Skin epidermis (tissue), 12 donors: ENCODE data around the gene GADD45A.

ENCODE experiments used
- H3K27ac ChIP-seq, 21 experiments: fragments of 200-600 bp; sonication (generic) in 11 of 21; one replicate each; pipeline ENCODE4 v1.5.0; 2020; ENCODE audit warnings: mild to moderate bottlenecking in 3 of 21, inconsistent platforms in 2 of 21, moderate library complexity in 2 of 21
- H3K4me3 ChIP-seq, 7 experiments: fragments of 200-600 bp; sonication (generic) in 2 of 7; one replicate each; pipeline ENCODE4 v1.5.0; 2020; ENCODE audit warnings: inconsistent platforms in 2 of 7, mild to moderate bottlenecking in 2 of 7, moderate library complexity in 1 of 7

Gene GADD45A

DNA sequence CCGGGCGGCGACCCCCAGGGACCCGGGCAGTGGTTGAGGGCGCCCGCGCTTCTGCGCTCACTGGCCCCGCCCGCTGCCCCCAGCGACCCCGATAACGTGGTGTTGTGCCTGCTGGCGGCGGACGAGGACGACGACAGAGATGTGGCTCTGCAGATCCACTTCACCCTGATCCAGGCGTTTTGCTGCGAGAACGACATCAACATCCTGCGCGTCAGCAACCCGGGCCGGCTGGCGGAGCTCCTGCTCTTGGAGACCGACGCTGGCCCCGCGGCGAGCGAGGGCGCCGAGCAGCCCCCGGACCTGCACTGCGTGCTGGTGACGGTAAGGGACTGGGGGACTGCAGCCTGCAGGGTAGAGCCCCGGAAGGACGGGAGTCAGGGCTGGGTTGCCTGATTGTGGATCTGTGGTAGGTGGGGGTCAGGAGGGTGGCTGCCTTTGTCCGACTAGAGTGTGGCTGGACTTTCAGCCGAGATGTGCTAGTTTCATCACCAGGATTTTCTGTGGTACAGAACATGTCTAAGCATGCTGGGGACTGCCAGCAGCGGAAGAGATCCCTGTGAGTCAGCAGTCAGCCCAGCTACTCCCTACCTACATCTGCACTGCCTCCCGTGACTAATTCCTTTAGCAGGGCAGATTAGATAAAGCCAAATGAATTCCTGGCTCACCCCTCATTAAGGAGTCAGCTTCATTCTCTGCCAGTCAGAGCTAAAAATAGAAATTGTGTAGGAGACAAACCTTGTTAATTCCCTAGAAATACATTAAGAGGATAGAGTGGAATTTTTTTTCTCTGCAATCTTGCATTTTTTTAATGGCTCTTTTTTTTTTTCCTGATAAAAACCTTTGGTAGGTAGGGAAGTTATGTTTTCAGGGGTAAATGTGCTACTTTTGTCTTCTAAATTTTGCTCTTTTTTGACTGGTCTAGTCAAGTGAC lies 1.5 kb downstream of the GADD45A start:
- Histone ChIP-seq H3K27ac (peak overlapping the region; percentile 65 to 99 (median 96)), H3K4me3 (peak overlapping the region; percentile 73 to 97 (median 85))

DNA sequence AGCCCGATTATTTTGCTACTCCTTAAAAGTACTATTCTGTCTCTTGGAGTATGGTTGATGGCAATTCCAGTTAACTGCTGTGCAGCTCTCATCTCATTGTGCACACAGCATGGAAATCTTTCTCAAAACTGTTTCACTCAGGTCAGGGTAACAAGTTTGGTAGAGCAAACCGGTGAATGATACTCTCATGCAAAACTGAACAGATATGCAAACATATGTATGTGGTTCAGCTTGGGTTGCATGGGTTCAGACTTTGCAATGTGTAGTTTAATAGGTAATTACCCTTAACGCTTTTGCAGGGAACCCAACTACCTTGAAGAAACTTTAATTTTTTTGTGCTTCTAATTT lies 2.2 kb downstream of the GADD45A start:
- H3K4me3 ChIP-seq, result peak overlapping the region; percentile 73 to 97 (median 85)

DNA sequence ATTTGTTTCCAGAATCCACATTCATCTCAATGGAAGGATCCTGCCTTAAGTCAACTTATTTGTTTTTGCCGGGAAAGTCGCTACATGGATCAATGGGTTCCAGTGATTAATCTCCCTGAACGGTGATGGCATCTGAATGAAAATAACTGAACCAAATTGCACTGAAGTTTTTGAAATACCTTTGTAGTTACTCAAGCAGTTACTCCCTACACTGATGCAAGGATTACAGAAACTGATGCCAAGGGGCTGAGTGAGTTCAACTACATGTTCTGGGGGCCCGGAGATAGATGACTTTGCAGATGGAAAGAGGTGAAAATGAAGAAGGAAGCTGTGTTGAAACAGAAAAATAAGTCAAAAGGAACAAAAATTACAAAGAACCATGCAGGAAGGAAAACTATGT lies 2.6 kb downstream of the GADD45A start:
- Histone ChIP-seq H3K27ac (peak overlapping the region in 1 of 21 experiments; percentile 22), H3K4me3 (peak overlapping the region in 6 of 7 experiments; percentile 79 to 97 (median 89))

More for the DNA sequence above, 2.2 kb downstream of the GADD45A start:
- H3K27ac ChIP-seq, result peak overlapping the region in 17 of 21 experiments; percentile 89 to 99 (median 96)

DNA sequence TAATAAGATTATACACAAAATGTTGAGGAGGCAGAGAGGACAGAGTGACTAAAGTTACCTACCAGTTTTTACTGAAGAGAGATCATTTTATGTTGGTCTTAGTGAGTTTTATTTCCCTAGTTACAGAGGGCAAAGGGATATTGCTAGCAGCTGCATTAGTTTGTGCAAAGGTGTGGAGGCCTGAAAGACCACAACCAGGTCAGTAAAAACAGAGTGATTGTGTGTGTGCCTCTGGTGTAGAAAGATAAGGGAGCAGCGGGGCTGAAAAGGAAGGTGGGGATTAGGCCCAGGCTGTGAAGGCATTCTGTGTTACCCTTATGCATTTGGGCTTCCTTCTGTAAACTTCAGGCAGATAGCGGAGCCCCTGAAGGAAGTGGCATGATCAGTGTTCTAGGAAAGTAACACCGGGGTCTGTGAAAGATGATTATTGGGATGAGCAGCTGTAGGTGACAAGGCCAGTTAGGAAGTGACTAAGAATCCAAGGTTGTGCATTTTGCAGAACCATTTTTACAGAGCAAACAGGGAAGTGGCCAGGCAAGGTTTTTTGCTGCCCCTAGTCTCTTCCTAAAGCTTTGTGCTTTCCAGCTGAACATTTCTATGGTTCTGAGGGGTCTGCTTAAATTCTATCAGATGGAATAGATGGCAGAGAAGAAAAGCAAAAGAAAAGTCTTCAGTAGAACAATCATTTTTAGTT lies 3.7 kb downstream of the GADD45A start:
- Histone ChIP-seq H3K4me3 (no peak overlapping the region), H3K27ac (no peak overlapping the region)

DNA sequence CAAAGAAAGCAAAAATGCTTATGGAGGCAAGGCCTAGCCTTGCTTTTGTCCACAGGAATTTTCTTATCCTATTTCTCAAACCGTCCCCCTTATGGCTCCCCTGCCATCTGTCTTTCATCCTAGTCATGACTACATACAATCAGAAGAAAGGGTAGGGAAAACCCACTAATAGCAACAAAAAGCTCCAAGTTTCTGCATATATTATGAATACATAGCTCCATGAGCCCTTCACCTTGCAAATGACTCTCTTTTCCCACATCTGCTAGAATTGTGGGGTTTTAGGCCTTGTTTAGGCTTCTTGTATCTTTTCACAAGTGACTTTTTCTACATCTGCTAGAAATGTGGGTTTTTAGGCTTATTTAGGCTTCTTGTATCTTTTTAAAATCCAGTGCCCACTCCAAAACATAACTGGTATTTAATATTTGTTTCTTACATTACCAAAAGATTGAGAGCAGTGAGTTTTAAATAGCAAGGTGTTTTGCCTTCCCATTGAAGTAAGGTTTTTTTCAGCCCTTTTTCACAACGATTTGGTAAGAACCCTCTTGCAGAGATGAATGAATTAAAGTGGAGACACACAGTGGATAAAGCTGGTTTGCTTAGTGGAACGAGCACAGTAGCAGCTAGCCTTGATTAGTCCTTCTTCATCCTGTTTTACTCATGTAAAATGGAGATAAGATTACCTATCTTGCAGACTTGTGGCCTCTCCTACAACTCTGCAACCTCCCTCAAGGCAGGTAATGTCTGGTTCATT lies 4.4 kb downstream of the GADD45A start:
- Histone ChIP-seq H3K4me3 (no peak overlapping the region), H3K27ac (no peak overlapping the region)

DNA sequence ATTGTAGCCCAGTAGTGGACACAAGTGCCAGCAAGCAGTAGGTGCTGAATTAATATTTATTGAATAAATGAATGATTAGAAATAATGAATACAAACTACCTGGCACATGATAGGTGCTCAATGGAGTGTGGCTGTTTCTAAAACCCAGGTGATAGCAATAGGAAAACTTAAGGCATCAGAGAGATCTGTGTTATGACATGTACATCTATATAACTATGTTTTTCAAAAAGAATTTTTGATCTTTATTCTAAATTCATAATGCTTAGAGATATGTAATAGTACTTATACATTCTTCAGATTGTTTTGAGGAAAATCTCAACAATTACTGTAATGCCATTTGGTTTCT lies 5.0 kb downstream of the GADD45A start:
- no peak overlapping the region for H3K27ac ChIP-seq
- H3K4me3 ChIP-seq, result no peak overlapping the region

DNA sequence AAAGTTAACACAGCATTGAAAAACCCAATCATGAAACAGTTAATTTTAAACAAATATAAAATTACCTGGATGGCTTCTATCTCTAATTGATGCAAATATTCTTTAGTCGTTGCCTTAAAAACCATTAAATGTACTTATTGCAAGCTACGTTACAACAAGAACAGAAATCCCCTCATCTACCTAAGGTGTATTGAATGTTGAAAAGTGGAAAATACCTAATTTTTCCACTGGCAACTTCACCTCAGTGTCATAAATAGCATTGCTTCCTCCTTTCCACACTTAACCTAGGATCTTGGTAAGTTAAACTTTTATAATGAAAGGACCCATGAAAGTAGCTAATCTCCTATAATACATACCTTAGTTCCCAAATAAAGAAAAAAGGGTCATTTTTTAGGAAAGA lies 5.4 kb downstream of the GADD45A start:
- no peak overlapping the region for H3K4me3 ChIP-seq

DNA sequence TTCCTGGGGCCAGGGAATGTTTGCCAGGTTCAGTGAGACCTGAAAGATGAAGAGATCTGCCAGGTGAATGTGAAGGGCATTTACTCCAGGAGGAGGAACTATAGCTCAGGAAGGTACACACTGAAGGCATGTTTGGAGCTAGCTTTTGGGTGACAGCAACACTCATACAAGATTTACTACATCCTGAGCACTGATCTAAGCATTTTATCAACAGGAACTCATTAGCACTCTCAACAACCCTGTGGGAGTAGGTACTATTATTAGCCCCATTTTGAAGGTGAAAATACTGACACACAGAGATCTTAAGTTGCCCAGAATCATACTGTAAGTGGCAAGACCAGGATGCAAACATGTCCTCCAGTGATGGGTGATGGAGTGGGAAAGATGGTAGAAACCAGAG lies 6.7 kb downstream of the GADD45A start:
- Histone ChIP-seq H3K27ac (no peak overlapping the region), H3K4me3 (no peak overlapping the region)

More for the DNA sequence above, 5.4 kb downstream of the GADD45A start:
- no peak overlapping the region for H3K27ac ChIP-seq

DNA sequence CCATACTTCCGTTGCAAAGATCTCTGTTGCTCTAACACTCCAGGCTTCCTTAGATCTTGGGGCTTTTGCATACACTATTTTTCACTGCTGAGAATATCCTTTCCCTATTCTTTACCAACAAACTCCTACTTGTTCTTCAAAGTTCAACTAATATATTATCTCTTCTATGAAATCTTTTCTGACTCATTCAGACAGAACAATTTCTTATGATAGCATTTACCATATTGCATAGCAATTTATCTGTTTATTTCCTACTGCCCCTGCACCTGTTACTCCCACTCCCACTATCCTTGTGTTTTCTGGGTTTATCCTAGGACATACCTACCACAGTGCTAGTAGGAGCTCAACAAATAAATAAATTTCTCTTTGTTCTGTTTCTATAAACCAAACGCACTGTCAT lies 11.0 kb downstream of the GADD45A start:
- H3K27ac ChIP-seq, result no peak overlapping the region
- no peak overlapping the region for H3K4me3 ChIP-seq

DNA sequence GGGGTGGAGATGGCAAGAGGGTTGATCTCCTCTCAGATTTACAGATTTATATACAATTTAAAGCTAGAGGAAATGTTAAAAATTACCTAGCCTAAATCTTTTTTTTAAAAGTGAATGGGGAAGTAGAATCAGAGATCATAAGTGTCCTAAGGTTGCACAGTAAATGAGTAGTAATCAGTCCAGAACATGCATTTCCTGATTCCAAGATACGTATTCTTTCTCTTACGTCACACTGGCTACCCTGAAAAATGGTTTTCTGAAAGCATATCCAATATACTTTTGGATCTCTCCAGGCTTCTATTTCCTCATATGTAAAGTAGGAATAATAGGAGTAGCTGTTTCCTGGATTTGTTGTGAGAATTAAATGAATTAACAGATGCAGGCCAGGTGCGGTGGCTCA lies 11.7 kb downstream of the GADD45A start:
- Histone ChIP-seq H3K4me3 (no peak overlapping the region), H3K27ac (no peak overlapping the region)

DNA sequence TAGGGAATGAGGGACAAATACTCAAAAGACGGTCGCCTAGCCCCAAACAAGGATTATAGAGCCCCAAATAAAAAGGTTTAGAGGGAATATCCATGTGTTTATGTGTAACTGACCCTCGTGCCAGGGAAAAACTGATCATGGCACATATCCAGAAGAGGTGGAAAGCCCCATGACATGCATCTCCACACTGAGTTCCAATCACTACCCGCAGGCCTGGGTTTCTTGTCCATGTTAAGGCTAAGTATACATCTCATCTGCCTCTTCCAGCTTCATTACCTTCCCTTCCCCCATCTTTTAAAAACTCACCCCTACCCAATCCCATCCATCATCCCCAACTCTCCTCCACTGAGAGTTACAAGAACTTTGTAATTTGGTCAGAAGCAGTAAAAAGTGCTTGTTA lies 15.2 kb downstream of the GADD45A start:
- Histone ChIP-seq H3K27ac (no peak overlapping the region), H3K4me3 (no peak overlapping the region)

DNA sequence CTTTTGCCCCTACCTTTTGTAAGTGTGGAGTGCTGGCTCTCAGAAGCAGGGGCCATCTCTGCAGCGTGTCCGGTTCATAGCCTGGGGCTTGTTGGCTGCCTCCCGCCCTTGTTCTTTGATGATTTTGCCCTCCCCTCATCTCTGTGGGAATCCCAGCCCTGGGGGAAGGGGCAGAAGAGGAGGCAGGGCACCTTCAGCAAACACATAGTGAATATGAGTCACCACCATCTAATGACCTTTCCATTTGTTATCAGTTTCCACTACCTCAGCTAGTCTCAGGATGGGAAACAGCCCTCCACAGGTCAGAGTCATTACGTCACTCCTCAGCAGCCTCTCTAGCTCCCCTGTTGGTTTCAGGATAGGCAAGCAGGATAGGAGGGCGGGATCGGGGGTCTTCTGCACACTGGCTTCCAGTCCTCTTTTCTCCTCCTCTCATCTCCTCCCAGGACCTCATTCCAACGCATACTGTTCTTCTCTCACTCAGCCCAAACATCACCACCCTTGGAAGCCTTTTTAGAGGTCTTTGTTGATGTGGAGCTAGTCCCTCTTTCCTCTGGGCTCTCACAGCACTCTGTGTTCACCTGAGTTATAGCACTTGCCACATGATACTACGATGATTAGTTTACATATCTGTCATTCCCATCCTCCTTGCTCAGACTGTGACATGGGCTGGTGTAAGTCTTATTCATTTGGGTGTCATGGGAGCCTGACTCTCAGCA lies 15.8 kb downstream of the GADD45A start:
- H3K4me3 ChIP-seq, result no peak overlapping the region
- no peak overlapping the region for H3K27ac ChIP-seq

DNA sequence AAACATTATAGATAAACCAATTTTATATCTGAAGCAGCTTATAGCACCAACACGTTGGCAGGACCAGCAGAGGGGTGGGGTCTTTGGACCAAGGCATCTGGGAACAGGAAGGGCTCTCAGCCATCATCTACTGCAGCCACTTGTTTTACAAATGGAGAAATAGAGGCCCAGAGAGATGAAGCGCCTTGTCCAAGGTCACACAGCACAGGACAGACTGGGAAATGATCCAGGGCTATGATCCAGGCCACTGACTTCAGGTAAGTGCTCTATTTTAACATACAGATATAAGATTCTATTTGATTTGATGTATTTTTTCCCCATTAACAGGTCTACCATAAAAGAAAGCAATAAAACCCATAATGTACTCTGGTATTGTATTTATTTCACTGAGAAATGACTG lies 16.9 kb downstream of the GADD45A start:
- Histone ChIP-seq H3K27ac (no peak overlapping the region), H3K4me3 (no peak overlapping the region)

DNA sequence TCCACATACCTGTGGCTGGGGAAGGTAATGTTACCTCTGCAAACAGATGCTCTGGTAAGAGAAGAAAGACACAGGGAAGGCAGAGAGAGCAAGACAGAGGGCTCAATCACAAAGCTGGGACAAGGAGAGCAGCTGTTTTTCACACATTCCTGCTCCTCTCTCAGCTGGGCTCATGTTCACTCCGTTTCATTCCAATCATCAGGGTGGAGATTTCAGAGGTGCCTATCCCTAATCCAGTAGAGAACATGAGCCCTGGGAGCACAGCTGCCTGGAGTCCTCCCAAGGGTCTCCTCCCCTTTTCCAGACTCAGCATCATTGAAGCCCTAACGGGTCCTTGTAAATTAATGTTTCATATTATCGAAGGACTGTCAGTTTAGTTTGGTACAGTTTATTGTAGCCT lies 19.4 kb downstream of the GADD45A start:
- Histone ChIP-seq H3K4me3 (no peak overlapping the region), H3K27ac (no peak overlapping the region)

DNA sequence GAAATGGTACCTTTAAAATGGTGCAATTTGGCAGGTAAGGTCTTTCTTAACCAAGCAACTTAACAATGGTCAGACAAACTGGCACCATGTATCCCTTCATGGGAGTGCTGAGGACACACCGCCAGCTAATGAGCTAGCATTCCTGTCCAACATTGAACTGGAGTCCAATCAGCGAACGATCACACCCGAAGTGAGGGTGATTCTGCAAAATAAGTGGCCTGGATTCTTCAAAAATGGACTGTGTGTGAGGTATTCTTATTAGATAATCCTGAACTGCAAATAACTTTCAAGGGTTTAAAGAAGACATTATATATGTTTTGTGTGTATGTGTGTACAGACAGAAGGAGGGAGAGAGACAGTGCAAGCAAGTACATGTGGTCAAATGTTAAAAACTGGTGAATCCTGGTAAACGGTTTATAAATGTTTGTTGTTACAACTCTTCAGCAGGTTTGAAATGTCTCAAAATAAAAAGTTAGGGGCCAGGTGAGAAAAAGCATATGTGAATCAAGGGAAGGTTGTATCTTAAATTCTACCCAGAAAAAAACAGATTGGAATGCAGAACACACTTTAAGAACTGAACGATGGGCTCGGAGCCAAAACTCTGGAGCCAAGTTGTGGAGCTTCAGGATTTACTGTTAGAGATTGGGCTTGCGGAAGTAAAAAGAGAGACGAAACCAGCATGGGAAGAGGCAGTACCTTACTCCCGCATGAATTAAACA lies 20.9 kb downstream of the GADD45A start:
- H3K4me3 ChIP-seq, result no peak overlapping the region
- no peak overlapping the region for H3K27ac ChIP-seq

DNA sequence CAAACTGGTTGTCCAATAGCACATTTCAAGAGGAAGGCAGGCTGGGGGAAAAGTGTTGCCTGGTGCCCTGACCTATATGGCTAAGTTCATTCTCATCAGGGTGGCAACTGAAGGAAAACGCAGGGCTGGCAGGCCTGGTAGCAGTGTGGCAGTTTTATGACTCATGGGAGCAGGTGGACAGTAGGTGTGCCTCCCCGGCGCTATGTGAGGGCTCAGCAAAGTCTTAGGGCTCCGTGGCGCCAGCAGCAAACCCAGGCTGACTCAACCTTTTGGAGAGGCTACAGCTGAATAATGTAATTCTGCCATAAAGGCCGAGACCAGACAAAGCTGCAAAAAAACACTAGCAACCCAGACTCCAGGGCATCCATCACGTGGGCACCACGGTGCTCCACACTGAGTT lies 23.6 kb downstream of the GADD45A start:
- Histone ChIP-seq H3K4me3 (no peak overlapping the region), H3K27ac (peak overlapping the region in 2 of 21 experiments; percentile 18 to 46)

DNA sequence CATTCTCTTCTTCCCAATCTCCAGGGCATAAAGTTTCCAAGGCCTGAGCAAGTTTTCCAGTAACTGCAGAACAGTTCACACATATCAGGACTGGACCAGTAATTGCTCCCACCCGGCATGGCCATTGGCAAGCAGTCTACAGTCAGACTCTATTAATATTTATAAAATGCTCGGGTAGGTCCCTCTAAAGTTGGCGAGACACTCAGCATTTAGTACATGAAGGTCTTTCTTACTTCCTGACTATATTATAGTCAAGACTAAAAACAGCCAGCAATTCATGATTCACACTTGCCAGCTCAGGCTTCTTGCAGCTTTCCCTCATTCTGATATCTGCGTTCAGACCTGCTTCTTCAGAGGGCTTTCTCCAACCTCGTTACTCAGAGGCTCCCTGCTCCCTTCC lies 25.4 kb downstream of the GADD45A start:
- Histone ChIP-seq H3K27ac (peak overlapping the region in 6 of 21 experiments; percentile 3 to 67 (median 22)), H3K4me3 (no peak overlapping the region)

DNA sequence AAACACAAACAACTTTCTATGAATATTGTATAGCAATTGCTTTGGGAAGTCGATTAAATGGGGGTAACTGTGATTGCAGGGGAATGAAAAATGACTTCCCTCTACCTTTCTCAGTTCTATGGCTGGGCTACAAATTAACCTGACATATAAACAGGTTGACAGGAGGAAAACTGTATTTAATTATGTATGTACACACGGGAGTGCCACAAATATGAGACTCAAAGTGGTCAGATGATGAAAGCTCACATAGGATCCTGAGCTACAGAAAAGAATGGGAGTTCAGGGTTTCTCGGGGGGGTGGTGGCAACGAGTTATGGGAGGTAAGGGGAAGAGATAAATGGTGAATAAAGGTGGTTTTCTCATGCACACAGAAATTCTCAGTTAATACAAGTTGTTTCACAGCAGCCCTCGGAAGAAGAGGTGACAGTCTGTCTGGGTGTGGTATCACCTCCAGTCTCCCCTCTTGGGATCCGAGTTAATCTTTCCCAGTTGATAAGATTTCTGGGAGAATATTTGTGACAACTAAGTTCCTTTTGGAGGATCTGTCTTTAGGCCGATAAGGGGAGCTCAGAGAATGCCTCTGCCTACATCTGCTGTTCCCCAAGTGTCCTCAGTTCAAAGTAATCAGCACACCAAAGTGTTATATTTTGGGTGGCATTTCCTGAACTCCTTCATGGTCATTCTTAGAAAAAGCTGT lies 26.3 kb downstream of the GADD45A start:
- H3K27ac ChIP-seq, result peak overlapping the region in 5 of 21 experiments; percentile 3 to 67 (median 35)

DNA sequence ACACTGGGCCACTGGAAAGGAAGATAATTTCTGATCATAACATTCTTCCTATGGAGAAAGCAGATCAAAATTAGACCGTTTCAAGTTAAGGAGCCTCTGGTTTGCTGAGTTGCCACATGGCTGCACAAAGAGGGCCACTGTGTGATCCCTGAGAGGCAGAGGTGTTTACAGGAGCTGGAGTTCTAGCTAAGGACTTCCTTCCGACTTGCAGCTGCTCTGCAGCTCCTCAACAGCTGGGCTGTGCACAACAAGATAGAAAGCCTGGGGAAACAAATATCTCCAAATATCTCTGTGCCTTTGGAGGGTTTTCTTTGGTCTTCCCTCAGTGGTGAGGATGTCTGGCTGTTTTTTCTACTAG lies 26.8 kb downstream of the GADD45A start:
- H3K4me3 ChIP-seq, result no peak overlapping the region
- peak overlapping the region in 2 of 21 experiments; percentile 1 to 4 for H3K27ac ChIP-seq

More for the DNA sequence above, 26.3 kb downstream of the GADD45A start:
- H3K4me3 ChIP-seq, result no peak overlapping the region
